HCT116 (cell line): ENCODE results near the gene SDK2. TPM values are rescaled to one million over a fixed set of nuclear protein-coding genes. Genes with fewer than 3 reads are reported as not detected.

Experiments used
- ATAC-seq: fragments of 200-7000 bp; cut with Tn5 transposase; 2 replicates; pipeline ENCODE4 v1.9.1; 2020; ENCODE audit warnings: mild to moderate bottlenecking, moderate library complexity
- BruUV-seq: library from RNA; stranded (reverse); fragments of 400-500 nt; replicated peaks from 2 replicates; lab custom pipeline; 2021; lab: Mats Ljungman, UMichigan
- CTCF ChIA-PET: fragments of 300-600 bp; sonication (Branson Sonifier 250); formaldehyde crosslinking; loops from one replicate; lab custom pipeline; 2021; ENCODE audit warnings: antibody characterized with exemption; lab: Charles Lee
- POLR2A ChIA-PET: fragments of 300-600, 350-600 bp; sonication (Branson Sonifier 250); formaldehyde crosslinking; loops from one replicate; lab custom pipeline; 2021; ENCODE audit warnings: antibody characterized with exemption; lab: Charles Lee
- RAD21 ChIA-PET, 2 experiments: fragments of 300-600 bp; sonication (Branson Sonifier 250); formaldehyde crosslinking; loops; one replicate each; lab custom pipeline; 2023; ENCODE audit warnings: low total read pairs in 2 of 2; ENCODE audit not compliant: uncharacterized antibody in 2 of 2, unreplicated experiment in 2 of 2, low non-redundant PET in 1 of 2; lab: Charles Lee
- DNase-seq: peaks from one replicate; pipeline ENCODE4 v3.0.0-alpha.2; 2010; ENCODE audit warnings: low read depth, low spot score
- H2AFZ ChIP-seq: fragments of 200-600 bp; shearing (Covaris generic), sonication (generic); 2 replicates; pipeline ENCODE4 v1.6.1; 2017; ENCODE audit warnings: low read depth, mixed run types, mixed read lengths, antibody characterized with exemption, low read length; ENCODE audit not compliant: poor library complexity, severe bottlenecking
- H3K27ac ChIP-seq: 2 replicates; pipeline ENCODE4 v1.5.1; 2012; ENCODE audit warnings: low read depth, low read length
- H3K27me3 ChIP-seq: fragments of 200-600 bp; sonication (generic); 2 replicates; pipeline ENCODE4 v1.6.1; 2016; ENCODE audit warnings: mixed run types, low read length, mixed read lengths; ENCODE audit not compliant: insufficient read depth
- H3K36me3 ChIP-seq, 2 experiments: fragments of 200-500 bp in 1 of 2; fragments of 200-600 bp in 1 of 2; sonication (Bioruptor generic) in 1 of 2; sonication (generic) in 1 of 2; 2 replicates each; pipeline versions ENCODE4 v1.5.1 to v1.6.1; 2014 to 2016; ENCODE audit warnings: low read length in 2 of 2, inconsistent platforms in 1 of 2, mixed read lengths in 1 of 2, mixed run types in 1 of 2; ENCODE audit not compliant: insufficient read depth in 2 of 2, control insufficient read depth in 1 of 2
- H3K4me1 ChIP-seq, 2 experiments: fragments of 200-600 bp in 1 of 2; sonication (generic) in 1 of 2; 2 replicates each; pipeline versions ENCODE4 v1.5.1 to v1.6.1; 2012 to 2017; ENCODE audit warnings: low read length in 2 of 2, inconsistent platforms in 1 of 2, mild to moderate bottlenecking in 1 of 2, mixed read lengths in 1 of 2, mixed run types in 1 of 2, moderate library complexity in 1 of 2; ENCODE audit not compliant: insufficient read depth in 2 of 2, control insufficient read depth in 1 of 2
- H3K4me2 ChIP-seq: fragments of 200-600 bp; sonication (generic); 2 replicates; pipeline ENCODE4 v1.6.1; 2017; ENCODE audit warnings: mixed run types, low read length, mixed read lengths
- H3K4me3 ChIP-seq, 2 experiments: fragments of 200-600 bp in 1 of 2; sonication (generic) in 1 of 2; replicated peaks in 1 of 2; 2 replicates each; pipeline ENCODE4 v1.5.1; 2011 to 2016; ENCODE audit warnings: low read length in 2 of 2, control low read depth in 1 of 2, low read depth in 1 of 2, mild to moderate bottlenecking in 1 of 2, mixed read lengths in 1 of 2, mixed run types in 1 of 2
- H3K79me2 ChIP-seq: fragments of 200-600 bp; sonication (generic); 2 replicates; pipeline ENCODE4 v1.6.1; 2017; ENCODE audit warnings: mild to moderate bottlenecking, mixed run types, low read length, moderate library complexity, mixed read lengths; ENCODE audit not compliant: insufficient read depth
- H3K9ac ChIP-seq: fragments of 200-600 bp; sonication (generic); 2 replicates; pipeline ENCODE4 v1.6.1; 2016; ENCODE audit warnings: low read length, mixed read lengths
- H3K9me2 ChIP-seq: fragments of 200-600 bp; sonication (generic), shearing (Covaris generic); 2 replicates; pipeline ENCODE4 v1.6.1; 2017; ENCODE audit warnings: mixed run types, mild to moderate bottlenecking, moderate library complexity; ENCODE audit not compliant: insufficient read depth
- H3K9me3 ChIP-seq, 2 experiments: fragments of 200-500 bp in 1 of 2; fragments of 200-600 bp in 1 of 2; sonication (Bioruptor generic) in 1 of 2; sonication (generic) in 1 of 2; 2 replicates each; pipeline ENCODE4 v1.6.1; 2014 to 2017; ENCODE audit warnings: low read length in 2 of 2, mixed read lengths in 2 of 2, inconsistent platforms in 1 of 2, low read depth in 1 of 2, mild to moderate bottlenecking in 1 of 2, mixed run types in 1 of 2, moderate library complexity in 1 of 2; ENCODE audit not compliant: control insufficient read depth in 1 of 2, insufficient read depth in 1 of 2
- H4K20me1 ChIP-seq: fragments of 200-600 bp; sonication (generic), shearing (Covaris generic); 2 replicates; pipeline ENCODE4 v1.6.1; 2017; ENCODE audit warnings: mixed run types, mild to moderate bottlenecking, moderate library complexity; ENCODE audit not compliant: insufficient read depth
- CBX3 ChIP-seq: IDR thresholded peaks from 2 replicates; pipeline ENCODE4 v1.6.1; 2012; ENCODE audit warnings: low read depth
- CEBPB ChIP-seq: IDR thresholded peaks from 2 replicates; pipeline ENCODE4 v1.6.1; 2012; ENCODE audit warnings: low read depth
- FOSL1 ChIP-seq: IDR thresholded peaks from 2 replicates; pipeline ENCODE4 v1.6.1; 2012; ENCODE audit warnings: low read depth
- JUND ChIP-seq: IDR thresholded peaks from 2 replicates; pipeline ENCODE4 v1.6.1; 2012
- MAX ChIP-seq: IDR thresholded peaks from 2 replicates; pipeline ENCODE4 v1.6.1; 2012
- RAD21 ChIP-seq: IDR thresholded peaks from 2 replicates; pipeline ENCODE4 v1.6.1; 2012; ENCODE audit warnings: low read depth, mild to moderate bottlenecking
- REST ChIP-seq: IDR thresholded peaks from 2 replicates; pipeline ENCODE4 v1.6.1; 2012; ENCODE audit warnings: low read depth
- SIN3A ChIP-seq: IDR thresholded peaks from 2 replicates; pipeline ENCODE4 v1.6.1; 2012; ENCODE audit warnings: low read depth
- SP1 ChIP-seq: IDR thresholded peaks from 2 replicates; pipeline ENCODE4 v1.6.1; 2012; ENCODE audit warnings: low read depth
- ZFX ChIP-seq: fragments of 450-650 bp; IDR thresholded peaks from 2 replicates; pipeline ENCODE4 v1.6.1; 2017
- intact Hi-C: fragments of 100-400 bp; cut with micrococcal nuclease; formaldehyde crosslinking; loops from 2 replicates; pipeline ENCODE4 v1.10.0; 2022
- total RNA-seq: library from RNA; stranded (reverse); gene quantifications from one replicate; pipeline ENCODE4 v1.2.1, GENCODE V29; 2021; ENCODE audit not compliant: unreplicated experiment

SDK2 gene
- total RNA-seq, 1 experiment from 2014 or later: 0.10 TPM

GRCh38 chr17:73293480-73293911 is 350.7 kb downstream of the SDK2 start:
- no TSS peak for BruUV-seq
- H3K27me3 ChIP-seq: no peaks in the 10 kb centered on the region
- no peaks in the 10 kb centered on the region for H3K36me3 ChIP-seq
- intact Hi-C loops: loop anchor here (1.0 to 5.0 kb wide), 3 partner anchors 15 to 701 kb away; no protein-coding TSS in a partner anchor
- peak; percentile 78 for DNase-seq
- H3K27ac ChIP-seq: peak overlapping the region; percentile 94
- TF ChIP-seq JUND (peak; percentile 75), RAD21 (no peak), FOSL1 (peak; percentile 66), CBX3 (peak; percentile 66), ZFX (no peak), SP1 (peak; percentile 74), MAX (peak; percentile 93), CEBPB (peak; percentile 99), REST (no peak), SIN3A (peak; percentile 81; the same call in 1 of the 2 replicates)
- TF ChIP-seq, all 23 proteins: peak for 7
- ChIA-PET RAD21 (interaction anchor here in 1 of 2 experiments (0.7 kb wide), 1 partner anchor 10 kb away, joined by 3 read pairs; no protein-coding TSS in a partner anchor), POLR2A (interaction anchor here (0.9 to 1.3 kb wide), 2 partner anchors 9 to 18 kb away, joined by 3 to 5 read pairs; no protein-coding TSS in a partner anchor), CTCF (interaction anchor here (1.5 kb wide), 1 partner anchor 76 kb away, joined by 5 read pairs; no protein-coding TSS in a partner anchor)
- H4K20me1 ChIP-seq: no peaks in the 10 kb centered on the region
- peaks cover 92% of the 10 kb centered on the region for H3K79me2 ChIP-seq
- H3K9ac ChIP-seq: peak overlapping the region; percentile 81
- no peaks in the 10 kb centered on the region for H3K9me3 ChIP-seq
- H3K9me2 ChIP-seq: no peaks in the 10 kb centered on the region
- H3K4me1 ChIP-seq: peaks cover 69 to 75% of the 10 kb centered on the region in 2 experiments
- peak overlapping the region; percentile 81 for H3K4me2 ChIP-seq
- H3K4me3 ChIP-seq: peak overlapping the region; percentile 19 to 50
- no peak overlapping the region for H2AFZ ChIP-seq
- ATAC-seq: peak; percentile 16
